Endometrial microvascular endothelial cells (primary cell): ENCODE measurements around the gene GABPB1. TPM values are rescaled to one million over a fixed set of nuclear protein-coding genes. Genes with fewer than 3 reads are reported as not detected.
"Not testable (repeated sequence)": the region's sequence is repeated elsewhere in the genome, so short reads cannot be mapped to it uniquely, and the experiment has no call there.

Experiments
- in situ Hi-C: cut with HindIII; loops from 2 replicates; pipeline ENCODE4 v1.10.0; 2017; ENCODE audit warnings: low sequenced_read_pairs, low pct_unique_long_range_greater_than_20kb; ENCODE audit errors: inconsistent ontology term
- total RNA-seq: library from RNA; depleted of rRNA; stranded (reverse); fragments of >200 nt; gene quantifications from one replicate; pipeline ENCODE4 v1.2.3, GENCODE V29; 2015; ENCODE audit errors: inconsistent ontology term

Gene GABPB1
- 48.5 TPM for total RNA-seq

- in situ Hi-C loops: no loop called here
Measured at GRCh38 chr15:50354838-50355618, at the start of gene GABPB1. Gene GABPB1 (minus strand): TSS chr15:50355198. CDS start chr15:50309798, 45,400 bp downstream.

- in situ Hi-C loops: not testable (repeated sequence)
Measured at GRCh38 chr15:50391561-50391960, 36.6 kb upstream of the GABPB1 start.

GRCh38 chr15:50390554-50391264 lies 35.7 kb upstream of the GABPB1 start:
- in situ Hi-C loops: no loop called here

GRCh38 chr15:50382408-50382807 lies 27.4 kb upstream of the GABPB1 start:
- in situ Hi-C loops: not testable (repeated sequence)

DNA sequence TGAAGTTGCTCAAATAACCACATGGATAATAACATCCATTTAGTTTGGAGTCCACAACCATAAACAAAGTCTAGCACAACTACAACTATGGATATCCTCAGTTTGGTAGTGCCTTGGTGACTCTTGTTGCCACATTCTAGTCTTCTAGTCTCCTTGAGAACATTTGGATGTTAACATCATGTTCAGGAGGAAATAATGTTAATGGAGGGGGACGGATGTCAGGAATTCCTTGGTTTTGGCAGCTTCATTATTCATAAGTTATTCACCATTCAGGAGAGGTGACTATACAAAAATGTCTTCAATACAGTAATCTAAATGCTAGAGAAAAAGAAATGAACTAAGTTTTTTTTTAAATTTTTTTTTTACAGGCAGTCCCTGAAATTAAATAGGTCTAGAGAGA lies 26.4 kb upstream of the GABPB1 start:
- in situ Hi-C loops: no loop called here

GRCh38 chr15:50380089-50380488 lies 25.1 kb upstream of the GABPB1 start:
- in situ Hi-C loops: no loop called here

GRCh38 chr15:50379413-50379812 lies 24.4 kb upstream of the GABPB1 start:
- in situ Hi-C loops: not testable (repeated sequence)

- in situ Hi-C loops: no loop called here
Measured at GRCh38 chr15:50378776-50379175, 23.8 kb upstream of the GABPB1 start.

DNA sequence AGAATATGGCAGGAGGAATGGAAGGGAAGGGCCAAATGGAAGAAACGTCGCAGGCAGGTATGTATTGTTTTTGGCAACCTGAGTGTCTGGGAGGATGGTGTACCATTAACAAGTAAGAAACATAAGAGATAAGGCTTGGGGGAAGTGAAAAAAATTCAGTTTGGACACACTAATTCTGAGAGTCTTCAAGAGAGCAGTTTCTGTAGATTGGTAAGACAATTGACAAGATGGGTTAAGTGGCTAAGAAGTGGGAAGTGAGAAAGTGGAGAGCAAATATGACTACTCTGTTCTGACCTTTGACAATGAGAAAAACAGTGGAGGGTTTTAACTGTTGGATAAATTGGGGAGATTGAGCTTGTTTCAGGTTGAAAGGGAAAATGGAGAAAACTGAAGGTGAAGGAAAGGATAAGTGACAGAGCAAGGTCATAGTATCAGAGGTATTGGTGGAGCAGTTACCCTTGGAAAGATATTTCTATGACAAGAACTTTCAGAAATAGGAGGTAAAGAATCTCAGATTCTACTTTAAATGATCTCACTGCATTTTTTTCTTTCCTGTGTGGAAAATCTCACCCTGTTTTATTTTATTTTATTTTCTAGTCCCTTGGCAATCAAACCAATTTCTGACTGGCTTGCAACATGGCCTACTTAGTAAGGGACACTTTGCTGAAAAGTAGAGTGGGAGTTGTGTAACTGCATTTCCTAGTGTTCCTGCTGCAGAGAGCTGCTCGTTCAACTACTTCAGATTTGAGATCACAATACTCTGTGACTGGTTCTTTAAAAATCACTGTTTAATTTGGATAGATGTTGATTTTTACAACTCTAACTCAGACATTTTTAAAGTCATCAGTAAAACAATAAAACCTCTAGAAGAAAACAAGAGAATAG lies 23.1 kb upstream of the GABPB1 start:
- in situ Hi-C loops: no loop called here

DNA sequence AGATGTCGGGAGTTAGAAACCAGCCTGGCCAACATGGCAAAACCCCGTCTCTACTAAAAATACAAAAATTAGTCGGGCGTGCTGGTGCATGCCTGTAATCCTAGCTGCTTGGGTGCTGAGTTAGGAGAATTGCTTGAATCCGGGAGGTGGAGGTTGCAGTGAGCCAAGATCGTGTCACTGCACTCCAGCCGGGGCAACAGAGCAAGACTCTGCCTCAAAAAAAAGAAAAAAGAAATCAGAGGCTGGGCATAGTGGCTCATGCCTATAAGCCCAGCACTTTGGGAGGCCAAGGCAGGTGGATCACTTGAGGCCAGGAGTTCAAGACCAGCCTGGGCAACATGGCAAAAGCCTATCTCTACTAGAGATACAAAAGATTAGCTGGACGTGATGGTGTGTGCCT lies 14.6 kb upstream of the GABPB1 start:
- in situ Hi-C loops: not testable (repeated sequence)

GRCh38 chr15:50365971-50366370 lies 11.0 kb upstream of the GABPB1 start:
- in situ Hi-C loops: no loop called here

GRCh38 chr15:50365570-50365969 lies 10.6 kb upstream of the GABPB1 start:
- in situ Hi-C loops: no loop called here

DNA sequence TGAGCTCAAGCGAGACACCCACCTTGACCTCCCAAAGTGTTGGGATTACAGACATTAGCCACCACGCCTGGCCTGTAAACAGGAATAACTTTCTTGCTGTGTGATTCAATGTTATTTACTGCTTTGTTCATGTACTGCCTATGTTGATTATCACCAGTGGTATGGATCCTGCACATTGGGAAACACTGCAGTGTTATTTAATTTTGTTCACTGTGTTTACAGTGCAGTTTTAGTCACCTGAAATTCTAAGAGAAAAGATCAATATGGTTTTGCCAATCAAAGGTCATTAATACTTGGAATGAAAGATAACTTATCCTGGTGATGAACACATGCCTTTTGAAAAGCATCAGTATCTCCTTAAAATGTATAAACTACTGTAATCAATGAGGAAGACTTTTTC lies 8.6 kb upstream of the GABPB1 start:
- in situ Hi-C loops: no loop called here

DNA sequence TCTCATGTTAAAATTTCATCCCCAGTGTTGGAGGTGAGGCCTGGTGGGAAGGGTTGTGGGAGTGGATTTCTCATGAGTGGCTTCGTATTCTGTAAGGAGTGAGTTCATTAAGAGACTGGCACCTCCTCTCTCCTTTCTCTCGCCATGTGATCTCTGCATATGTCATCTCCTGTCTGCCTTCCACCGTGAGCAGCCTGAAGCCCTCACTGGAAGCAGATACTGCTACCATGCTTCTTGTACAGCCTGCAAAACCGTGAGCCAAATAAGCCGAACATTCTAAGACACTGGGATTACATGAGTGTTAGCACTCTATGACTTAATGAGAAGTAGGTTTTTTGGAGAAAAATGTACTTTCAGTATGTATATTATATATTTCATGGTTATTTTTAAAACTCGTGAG lies 6.8 kb upstream of the GABPB1 start:
- in situ Hi-C loops: no loop called here

- in situ Hi-C loops: no loop called here
Measured at GRCh38 chr15:50358845-50359244, 3.8 kb upstream of the GABPB1 start.

DNA sequence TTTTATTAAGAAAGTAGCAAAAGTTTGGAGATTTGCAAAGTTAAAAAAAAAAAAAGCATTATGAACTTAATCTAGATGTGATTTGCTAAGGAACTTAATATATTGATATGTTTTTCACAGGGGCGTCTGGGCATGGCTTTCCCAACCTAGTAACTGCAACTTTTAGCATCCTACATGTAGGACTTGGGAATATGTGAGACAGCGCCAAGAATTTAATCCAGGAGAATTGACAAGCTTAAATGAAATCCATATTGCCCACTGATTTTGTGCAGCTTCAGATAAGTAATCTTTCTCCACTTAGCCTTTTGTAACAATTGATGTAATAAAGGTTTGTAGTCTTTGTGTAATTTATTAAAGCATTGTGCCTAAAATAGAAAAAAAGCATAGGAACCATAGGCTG lies 982 bp upstream of the GABPB1 start:
- in situ Hi-C loops: no loop called here

- in situ Hi-C loops: no loop called here
Measured at GRCh38 chr15:50355619-50355905, 564 bp upstream of the GABPB1 start.

GRCh38 chr15:50353975-50354837 lies 792 bp downstream of the GABPB1 start:
- in situ Hi-C loops: no loop called here
